Daoy (cell line): ENCODE data around the gene GMPS. TPM values are rescaled to one million over a fixed set of nuclear protein-coding genes. Genes with fewer than 3 reads are reported as not detected.
A peak's percentile ranks its signal among the peaks of the same experiment; 100 is the strongest.
"Not testable (repeated sequence)": the region's sequence is repeated elsewhere in the genome, so short reads cannot be mapped to it uniquely, and the experiment has no call there.

ENCODE experiments used
- DNase-seq: peaks from one replicate; pipeline ENCODE4 v3.0.0-alpha.2; 2015; ENCODE audit warnings: low read depth
- total RNA-seq: library from RNA; depleted of rRNA; stranded (reverse); fragments of >200 nt; shearing (Covaris generic); gene quantifications from 2 replicates; pipeline ENCODE4 v1.2.3, GENCODE V29; 2014

Gene GMPS
- total RNA-seq, 1 experiment from 2014 or later = 143 TPM

DNA sequence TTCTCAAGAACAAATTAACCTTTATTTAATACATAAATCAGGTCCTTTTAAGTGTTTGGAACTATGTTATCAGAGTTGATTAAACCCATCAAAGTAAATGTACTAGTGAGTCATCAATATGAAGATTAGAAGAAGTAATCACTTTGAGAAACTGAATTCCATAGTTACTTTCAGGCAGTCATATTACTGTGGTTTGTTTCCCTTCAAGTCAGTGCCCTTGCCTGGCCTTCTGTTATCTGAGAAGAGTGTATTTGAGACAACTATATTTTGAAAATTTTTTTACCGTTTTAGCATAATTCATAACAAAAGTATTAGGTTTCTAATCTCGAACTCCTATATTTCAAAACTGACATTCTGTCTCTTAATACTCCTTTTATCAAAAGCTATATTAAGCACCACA is 73.6 kb downstream of the GMPS start:
- DNase-seq = no peak

GRCh38 chr3:155946178-155946577 is 75.7 kb downstream of the GMPS start:
- DNase-seq = peak; percentile 13

- no peak for DNase-seq
Observed at GRCh38 chr3:155948476-155948875, 78.0 kb downstream of the GMPS start.

GRCh38 chr3:155949453-155950217 is 79.2 kb downstream of the GMPS start:
- DNase-seq = no peak

DNA sequence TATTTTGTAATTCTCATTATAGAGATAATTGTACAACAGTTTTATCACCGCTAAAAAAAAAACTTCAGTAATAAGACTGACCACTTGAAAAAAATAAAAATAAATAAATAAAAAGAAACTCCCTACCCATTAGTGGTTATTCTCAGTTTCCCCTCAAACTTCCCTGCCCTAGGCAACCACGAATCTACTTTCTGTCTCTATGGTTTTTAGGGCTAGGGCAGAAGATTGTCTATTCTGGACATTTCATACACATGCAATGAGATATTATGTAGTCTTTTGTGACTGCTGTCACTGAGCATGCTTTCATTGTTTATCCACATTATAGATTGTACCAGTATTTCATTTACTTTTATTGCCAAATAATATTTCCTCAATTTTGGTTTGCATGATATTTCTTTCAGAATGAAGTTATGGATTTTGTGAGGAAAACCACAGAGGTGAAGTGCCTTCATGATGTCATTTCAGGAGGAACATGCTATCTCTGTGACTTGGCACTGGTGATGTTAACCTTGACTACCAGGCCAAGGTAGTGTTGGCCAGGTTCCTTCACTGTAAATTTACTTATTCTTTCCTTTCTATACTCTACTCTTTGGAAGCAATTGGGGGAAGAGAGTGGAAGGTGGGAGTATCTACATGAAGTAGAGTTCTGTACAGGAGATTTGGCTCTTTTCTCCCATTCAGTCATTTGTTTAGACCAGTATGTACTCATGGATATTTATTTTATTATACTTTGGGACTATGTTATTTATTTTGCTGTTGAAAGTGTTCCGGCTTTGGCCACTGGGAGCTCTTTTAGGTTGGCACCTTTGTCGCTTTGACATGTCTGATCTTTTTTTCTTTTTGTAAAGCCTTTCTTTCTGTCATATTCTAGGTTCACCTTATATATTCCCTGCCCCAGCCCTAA is 86.3 kb downstream of the GMPS start:
- DNase-seq = no peak

DNA sequence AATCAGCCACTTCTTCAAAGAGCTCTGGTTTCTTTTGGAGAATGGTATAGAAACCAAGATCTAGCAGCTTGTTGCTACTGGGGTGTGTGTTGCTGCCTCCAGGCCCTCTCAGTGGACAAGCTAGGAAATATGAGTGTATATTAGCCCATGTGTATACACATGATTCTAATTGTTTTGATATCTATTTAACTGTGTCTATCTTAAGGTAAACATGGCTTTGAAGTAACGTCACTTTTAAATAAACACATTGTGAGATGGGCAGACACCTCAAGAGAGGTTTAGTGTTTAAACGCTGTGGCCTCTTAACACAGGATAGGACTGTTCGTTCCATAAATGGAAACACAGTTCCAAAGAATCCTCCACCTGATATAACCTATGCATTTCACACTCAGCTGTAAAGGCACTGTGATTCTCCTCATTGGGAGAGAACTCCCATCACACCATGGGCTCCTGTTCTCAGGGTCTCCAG is 87.0 kb downstream of the GMPS start:
- no peak for DNase-seq

GRCh38 chr3:155958676-155959075 is 88.2 kb downstream of the GMPS start:
- DNase-seq = no peak

- DNase-seq = no peak
Observed at GRCh38 chr3:155960060-155960459, 89.6 kb downstream of the GMPS start.

DNA sequence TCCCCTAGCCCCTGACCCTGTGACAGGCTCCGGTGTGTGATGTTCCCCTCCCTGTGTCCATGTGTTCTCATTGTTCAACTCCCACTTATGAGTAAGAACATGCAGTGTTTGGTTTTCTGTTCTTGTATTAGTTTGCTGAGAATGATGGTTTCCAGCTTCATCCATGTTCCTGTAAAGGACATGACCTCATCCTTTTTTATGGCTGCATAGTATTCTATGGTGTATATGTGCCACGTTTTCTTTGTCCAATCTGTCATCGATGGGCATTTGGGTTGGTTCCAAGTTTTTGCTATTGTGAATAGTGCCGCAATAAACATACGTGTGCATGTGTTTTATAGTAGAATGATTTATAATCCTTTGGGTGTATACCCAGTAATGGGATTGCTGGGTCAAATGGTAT is 90.6 kb downstream of the GMPS start:
- DNase-seq = not testable (repeated sequence)

GRCh38 chr3:155963570-155963969 is 93.1 kb downstream of the GMPS start:
- peak; percentile 21 for DNase-seq

GRCh38 chr3:155970398-155970797 is 99.9 kb downstream of the GMPS start:
- DNase-seq = no peak

DNA sequence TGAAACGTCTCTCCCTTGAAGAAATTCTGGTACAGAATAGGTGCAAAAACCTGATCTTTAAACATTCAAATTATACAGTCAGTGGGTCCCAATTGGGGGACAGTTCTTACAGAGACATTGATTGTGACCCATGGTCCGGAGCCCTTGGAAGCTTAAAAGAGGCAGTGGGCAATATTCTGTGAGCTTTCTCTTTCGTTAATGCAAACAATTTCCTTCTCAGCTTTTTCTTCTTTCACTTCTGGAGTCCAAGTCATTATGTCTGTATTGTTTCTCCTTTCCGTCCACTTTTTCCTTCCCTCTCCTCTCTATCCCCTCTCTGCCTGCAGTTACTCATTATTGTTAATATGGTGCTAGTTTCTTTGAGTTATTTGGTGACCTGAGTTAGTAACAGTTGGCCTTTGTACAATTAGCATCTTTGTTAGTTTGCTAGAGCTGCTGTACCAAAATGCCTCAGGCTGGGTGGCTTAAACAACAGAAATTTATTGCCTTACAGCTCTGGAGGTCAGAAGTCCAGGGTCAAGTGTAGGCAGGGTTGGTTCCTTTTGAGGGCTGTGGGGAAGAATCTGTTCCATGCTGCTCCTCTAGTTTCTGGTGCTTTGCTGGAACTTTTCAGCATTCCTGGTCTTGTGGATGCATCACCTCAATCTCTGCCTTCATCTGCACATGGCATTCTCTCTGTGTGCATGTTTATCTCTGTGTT is 102.6 kb downstream of the GMPS start:
- DNase-seq = no peak

DNA sequence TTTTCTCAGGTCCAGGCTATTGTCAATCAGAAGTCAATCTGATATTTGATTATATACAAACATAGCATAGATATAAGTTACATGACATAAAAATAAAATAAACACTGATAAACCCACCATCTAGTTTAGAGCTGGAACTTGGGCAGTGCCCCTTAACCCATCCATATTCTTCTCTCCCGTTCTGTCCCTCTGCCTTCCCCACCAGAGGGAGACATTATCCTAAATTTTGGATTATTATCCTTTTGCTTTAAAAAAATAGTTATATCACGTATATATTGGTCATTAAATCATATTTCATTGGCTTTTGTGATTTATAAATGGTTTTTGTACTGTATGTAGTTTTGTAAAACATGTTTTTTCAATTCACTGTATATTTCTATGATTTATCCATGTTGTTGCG is 107.9 kb downstream of the GMPS start:
- DNase-seq = no peak

GRCh38 chr3:155979746-155980145 is 109.3 kb downstream of the GMPS start:
- DNase-seq = no peak

DNA sequence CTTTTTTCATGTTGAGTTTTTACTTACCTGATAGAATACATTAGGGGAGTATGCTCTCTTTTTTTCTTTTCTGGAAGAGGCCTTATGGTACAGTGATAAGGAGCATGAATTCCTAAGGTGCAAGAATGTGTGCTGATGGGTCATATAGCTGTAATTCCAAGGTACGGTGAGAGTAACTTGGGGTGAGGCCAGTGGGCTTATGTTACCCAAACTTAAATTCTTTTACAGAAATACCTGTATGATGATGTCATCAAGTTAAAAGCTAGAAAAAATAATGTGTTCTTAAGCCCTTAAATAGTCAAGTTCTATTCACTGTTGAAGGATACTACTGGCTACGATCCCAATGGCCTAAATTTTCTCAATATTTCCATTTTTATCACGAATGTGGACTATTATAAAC is 111.2 kb downstream of the GMPS start:
- no peak for DNase-seq

- no peak for DNase-seq
Observed at GRCh38 chr3:155983834-155984474, 113.5 kb downstream of the GMPS start.

GRCh38 chr3:155984791-155985417 is 114.5 kb downstream of the GMPS start:
- DNase-seq = no peak

- DNase-seq = no peak
Observed at GRCh38 chr3:155989536-155989935, 119.1 kb downstream of the GMPS start.

DNA sequence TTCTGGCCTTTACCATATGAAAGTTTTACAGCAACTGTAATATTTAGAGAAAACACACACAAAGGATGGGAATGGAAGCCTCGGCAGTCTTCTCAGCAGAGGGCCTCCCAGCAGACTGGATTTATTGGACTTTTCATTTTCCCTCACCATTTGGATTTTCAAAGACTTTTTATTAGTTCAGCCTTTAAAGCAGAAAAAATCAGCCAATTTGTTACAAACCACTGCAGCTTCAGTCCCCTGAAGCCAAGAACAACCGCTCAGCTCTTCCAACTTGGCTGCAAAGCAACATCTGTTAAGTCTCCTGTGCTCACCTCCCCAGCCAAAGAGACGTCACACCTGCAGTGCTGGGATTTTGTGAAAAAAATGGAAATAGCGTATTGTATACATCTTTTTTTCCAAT is 120.8 kb downstream of the GMPS start:
- no peak for DNase-seq

- no peak for DNase-seq
Observed at GRCh38 chr3:155991847-155992246, 121.4 kb downstream of the GMPS start.
